HEK293T (cell line): Measurements from ENCODE around the gene TUBB4A.

Experiments
- CTCF ChIA-PET: fragments of 350-600 bp; formaldehyde crosslinking; extraction: SDS; loops from one replicate; lab custom pipeline; 2021; ENCODE audit warnings: antibody characterized with exemption, inconsistent platforms; lab: Yijun Ruan, JAX
- POLR2A ChIA-PET: fragments of 350-600 bp; formaldehyde crosslinking; extraction: SDS; loops from one replicate; lab custom pipeline; 2020; ENCODE audit warnings: antibody characterized with exemption, inconsistent platforms; lab: Yijun Ruan, JAX
- DNase-seq: peaks from one replicate; pipeline ENCODE4 v3.0.0; 2012; ENCODE audit warnings: mixed read lengths; ENCODE audit errors: extremely low spot score
- ARNT ChIP-seq: fragments of 450-650 bp; IDR thresholded peaks from 2 replicates; pipeline ENCODE4 v1.6.1; 2017; ENCODE audit warnings: mild to moderate bottlenecking
- BHLHE40 ChIP-seq: fragments of 450-650 bp; IDR thresholded peaks from 2 replicates; pipeline ENCODE4 v1.6.1; 2016; ENCODE audit warnings: mild to moderate bottlenecking, moderate library complexity, borderline replicate concordance
- CTBP1 ChIP-seq: fragments of 450-650 bp; IDR thresholded peaks from 2 replicates; pipeline ENCODE4 v1.6.1; 2016; ENCODE audit warnings: borderline replicate concordance
- ELF4 ChIP-seq: fragments of 450-650 bp; IDR thresholded peaks from 2 replicates; pipeline ENCODE4 v1.6.1; 2017; ENCODE audit warnings: antibody characterized with exemption
- FOXA1 ChIP-seq: fragments of 450-650 bp; IDR thresholded peaks from 2 replicates; pipeline ENCODE4 v1.6.1; 2016; ENCODE audit warnings: mild to moderate bottlenecking
- FOXK2 ChIP-seq: fragments of 450-650 bp; IDR thresholded peaks from 2 replicates; pipeline ENCODE4 v1.6.1; 2016; ENCODE audit warnings: mild to moderate bottlenecking
- FOXM1 ChIP-seq: fragments of 450-650 bp; IDR thresholded peaks from 2 replicates; pipeline ENCODE4 v1.6.1; 2017; ENCODE audit warnings: mild to moderate bottlenecking, borderline replicate concordance
- HDGF ChIP-seq: fragments of 450-650 bp; IDR thresholded peaks from 2 replicates; pipeline ENCODE4 v1.6.1; 2017; ENCODE audit warnings: antibody characterized with exemption, borderline replicate concordance
- L3MBTL2 ChIP-seq: fragments of 450-650 bp; conservative IDR thresholded peaks from 2 replicates; pipeline ENCODE4 v1.6.1; 2016; ENCODE audit warnings: mild to moderate bottlenecking
- LEF1 ChIP-seq: fragments of 450-650 bp; IDR thresholded peaks from 2 replicates; pipeline ENCODE4 v1.6.1; 2017; ENCODE audit warnings: mild to moderate bottlenecking, borderline replicate concordance
- NFRKB ChIP-seq: fragments of 450-650 bp; IDR thresholded peaks from 2 replicates; pipeline ENCODE4 v1.6.1; 2016; ENCODE audit warnings: mild to moderate bottlenecking, moderate library complexity
- PKNOX1 ChIP-seq: fragments of 450-650 bp; IDR thresholded peaks from 2 replicates; pipeline ENCODE4 v1.6.1; 2016
- SP1 ChIP-seq: fragments of 450-650 bp; IDR thresholded peaks from 2 replicates; pipeline ENCODE4 v1.6.1; 2017
- SUZ12 ChIP-seq: fragments of 450-650 bp; IDR thresholded peaks from 2 replicates; pipeline ENCODE4 v1.6.1; 2016; ENCODE audit warnings: mild to moderate bottlenecking
- TARDBP ChIP-seq: fragments of 450-650 bp; IDR thresholded peaks from 2 replicates; pipeline ENCODE4 v1.6.1; 2016
- ZNF384 ChIP-seq: fragments of 450-650 bp; IDR thresholded peaks from 2 replicates; pipeline ENCODE4 v1.6.1; 2016

Gene TUBB4A

GRCh38 chr19:6499052-6499790 lies 2.9 kb downstream of the TUBB4A start:
- CTCF ChIA-PET, result no interaction called here
- DNase-seq, result no peak
- POLR2A ChIA-PET, result interaction anchor here (1.7 kb wide), 1 partner anchor 600 kb away, joined by 3 read pairs; no protein-coding TSS in a partner anchor
- TF ChIP-seq SUZ12, result no peak
- TF ChIP-seq NFRKB, result no peak
- no peak for TF ChIP-seq FOXA1
- TF ChIP-seq BHLHE40, result no peak
- TF ChIP-seq ZNF384, result no peak
- no peak for TF ChIP-seq FOXK2
- TF ChIP-seq PKNOX1, result no peak
- TF ChIP-seq TARDBP, result no peak
- TF ChIP-seq ELF4, result no peak
- no peak for TF ChIP-seq HDGF
- TF ChIP-seq LEF1, result no peak
- no peak for TF ChIP-seq L3MBTL2
- no peak for TF ChIP-seq CTBP1
- TF ChIP-seq ARNT, result no peak
- no peak for TF ChIP-seq SP1
- no peak for TF ChIP-seq FOXM1

- no peak for DNase-seq
- CTCF ChIA-PET, result no interaction called here
- TF ChIP-seq SP1, result no peak
- no peak for TF ChIP-seq FOXM1
- no peak for TF ChIP-seq L3MBTL2
- TF ChIP-seq SUZ12, result no peak
- no peak for TF ChIP-seq ARNT
- TF ChIP-seq ZNF384, result no peak
- no peak for TF ChIP-seq HDGF
- TF ChIP-seq PKNOX1, result no peak
- no peak for TF ChIP-seq NFRKB
- TF ChIP-seq LEF1, result no peak
- no peak for TF ChIP-seq CTBP1
- POLR2A ChIA-PET, result no interaction called here
Observed at GRCh38 chr19:6498294-6499036, 3.6 kb downstream of the TUBB4A start.

- no peak for DNase-seq
- ChIA-PET CTCF (no interaction called here), POLR2A (no interaction called here)
- TF ChIP-seq LEF1 (no peak), ELF4 (no peak), TARDBP (no peak), FOXA1 (no peak), NFRKB (no peak), HDGF (no peak), ZNF384 (no peak), FOXK2 (no peak), SUZ12 (no peak), BHLHE40 (no peak), CTBP1 (no peak), ARNT (no peak)
Observed at GRCh38 chr19:6495947-6496346, 6.2 kb downstream of the TUBB4A start.

- DNase-seq, result no peak
- TF ChIP-seq FOXK2 (no peak), FOXM1 (no peak), TARDBP (no peak)
- ChIA-PET POLR2A (no interaction called here), CTCF (interaction anchor here (0.6 kb wide), 1 partner anchor 22 kb away, joined by 3 read pairs; no protein-coding TSS in a partner anchor)
Observed at GRCh38 chr19:6494438-6495036, 7.6 kb downstream of the TUBB4A start.

- CTCF ChIA-PET, result no interaction called here
- no peak for DNase-seq
- POLR2A ChIA-PET, result no interaction called here
- no peak for TF ChIP-seq L3MBTL2
- no peak for TF ChIP-seq FOXK2
- TF ChIP-seq ARNT, result no peak
- TF ChIP-seq SUZ12, result no peak
- TF ChIP-seq FOXM1, result no peak
- TF ChIP-seq LEF1, result no peak
- no peak for TF ChIP-seq ZNF384
- no peak for TF ChIP-seq ELF4
- TF ChIP-seq CTBP1, result no peak
- no peak for TF ChIP-seq FOXA1
- TF ChIP-seq TARDBP, result no peak
- no peak for TF ChIP-seq HDGF
- no peak for TF ChIP-seq PKNOX1
Observed at GRCh38 chr19:6491802-6492592, 10.1 kb downstream of the TUBB4A start.

- POLR2A ChIA-PET, result no interaction called here
- TF ChIP-seq ARNT (no peak), SUZ12 (no peak), BHLHE40 (no peak), ZNF384 (no peak), LEF1 (no peak), CTBP1 (no peak), FOXK2 (no peak), FOXM1 (no peak), L3MBTL2 (no peak), HDGF (no peak), PKNOX1 (no peak), ELF4 (no peak), NFRKB (no peak), SP1 (no peak)
- DNase-seq, result no peak
- CTCF ChIA-PET, result interaction anchor here (0.7 kb wide), 1 partner anchor 1265 kb away, joined by 3 read pairs; no protein-coding TSS in a partner anchor
Observed at GRCh38 chr19:6490134-6490533, 12.0 kb downstream of the TUBB4A start.
